Stimulated activated CD4-positive, alpha-beta T cell treated with anti-CD3 and anti-CD28 coated beads, Interleukin-2, amount 100 ng/mL, for 24 hours (primary cell): ENCODE measurements around the gene MID1.

Experiments used
- DNase-seq, 2 donors: peaks; one replicate each; pipeline ENCODE4 v3.0.0-alpha.2; 2020

The MID1 gene

GRCh38 chrX:10416424-10416823, 204.0 kb downstream of the MID1 start:
- DNase-seq: no peak

- DNase-seq: no peak
Observed at GRCh38 chrX:10415306-10416001, 204.9 kb downstream of the MID1 start.

GRCh38 chrX:10414862-10415261, 205.5 kb downstream of the MID1 start:
- no peak for DNase-seq

GRCh38 chrX:10414156-10414824, 206.1 kb downstream of the MID1 start:
- no peak for DNase-seq

GRCh38 chrX:10404436-10404835, 215.9 kb downstream of the MID1 start:
- DNase-seq: no peak

GRCh38 chrX:10401239-10401638, 219.1 kb downstream of the MID1 start:
- no peak for DNase-seq

GRCh38 chrX:10399043-10399741, 221.2 kb downstream of the MID1 start:
- DNase-seq: no peak

GRCh38 chrX:10398215-10398614, 222.2 kb downstream of the MID1 start:
- no peak for DNase-seq

GRCh38 chrX:10397349-10397748, 223.0 kb downstream of the MID1 start:
- DNase-seq: no peak

- DNase-seq: no peak
Observed at GRCh38 chrX:10395643-10396042, 224.7 kb downstream of the MID1 start.
